ENCODE measurements around the gene DOCK4.

DNA sequence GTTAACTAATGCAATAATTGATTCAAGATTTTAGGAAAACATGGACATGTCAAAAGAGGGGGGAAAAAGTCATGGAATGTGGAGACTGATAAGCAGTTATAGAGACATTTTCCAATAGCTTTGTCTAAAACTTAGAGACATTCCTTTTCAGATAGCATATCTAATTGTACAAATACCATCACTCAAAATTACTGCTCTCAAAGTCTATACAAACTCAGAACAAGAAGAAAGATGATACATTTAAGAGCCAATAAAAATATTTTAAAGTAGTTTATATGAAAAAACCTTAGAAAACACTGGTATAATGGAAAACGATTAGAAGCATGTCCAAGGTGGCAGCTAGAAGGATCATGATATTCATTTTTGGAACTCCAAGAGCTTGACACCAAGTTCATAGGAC is 146.5 kb downstream of the DOCK4 start:
- TF ChIP-seq ZBTB4 (CRISPR knock-in tag; IDR thresholded peaks at IDR 0.05) (no peak), EED (IDR thresholded peaks at IDR 0.05; ENCODE audit: low read depth) (no peak), STAT3 (IDR thresholded peaks at IDR 0.05; ENCODE audit: low read depth, low read length) (no peak), MYC (IDR thresholded peaks at IDR 0.05; ENCODE audit: insufficient read depth, insufficient read length, insufficient replicate concordance, low read length, severe bottlenecking) (no peak), SP1 (IDR thresholded peaks at IDR 0.05; ENCODE audit: low read depth, low read length) (no peak), CEBPB (IDR thresholded peaks at IDR 0.05; ENCODE audit: borderline replicate concordance in 1 of 2, low read depth in 2 of 2, low read length in 2 of 2) (no peak), ZNF24 (IDR thresholded peaks at IDR 0.05) (no peak), NRF1 (conservative IDR thresholded peaks at IDR 0.05; ENCODE audit: low read depth, low read length) (no peak), RCOR1 (conservative IDR thresholded peaks at IDR 0.05; ENCODE audit: low read depth, low read length) (no peak), CHD4 (IDR thresholded peaks at IDR 0.05) (no peak), POLR2A (IDR thresholded peaks at IDR 0.05; ENCODE audit: low read depth, low read length) (no peak), POLR2AphosphoS2 (IDR thresholded peaks at IDR 0.05; ENCODE audit: low read depth, low read length) (no peak), NBN (IDR thresholded peaks at IDR 0.05) (no peak)
- TF ChIP-seq, protein P1, sequence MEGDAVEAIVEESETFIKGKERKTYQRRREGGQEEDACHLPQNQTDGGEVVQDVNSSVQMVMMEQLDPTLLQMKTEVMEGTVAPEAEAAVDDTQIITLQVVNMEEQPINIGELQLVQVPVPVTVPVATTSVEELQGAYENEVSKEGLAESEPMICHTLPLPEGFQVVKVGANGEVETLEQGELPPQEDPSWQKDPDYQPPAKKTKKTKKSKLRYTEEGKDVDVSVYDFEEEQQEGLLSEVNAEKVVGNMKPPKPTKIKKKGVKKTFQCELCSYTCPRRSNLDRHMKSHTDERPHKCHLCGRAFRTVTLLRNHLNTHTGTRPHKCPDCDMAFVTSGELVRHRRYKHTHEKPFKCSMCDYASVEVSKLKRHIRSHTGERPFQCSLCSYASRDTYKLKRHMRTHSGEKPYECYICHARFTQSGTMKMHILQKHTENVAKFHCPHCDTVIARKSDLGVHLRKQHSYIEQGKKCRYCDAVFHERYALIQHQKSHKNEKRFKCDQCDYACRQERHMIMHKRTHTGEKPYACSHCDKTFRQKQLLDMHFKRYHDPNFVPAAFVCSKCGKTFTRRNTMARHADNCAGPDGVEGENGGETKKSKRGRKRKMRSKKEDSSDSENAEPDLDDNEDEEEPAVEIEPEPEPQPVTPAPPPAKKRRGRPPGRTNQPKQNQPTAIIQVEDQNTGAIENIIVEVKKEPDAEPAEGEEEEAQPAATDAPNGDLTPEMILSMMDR (IDR thresholded peaks at IDR 0.05 in 2 of 3, conservative IDR thresholded peaks at IDR 0.05 in 1 of 3; ENCODE audit: control insufficient read depth in 2 of 3, extremely low read depth in 1 of 3, insufficient read depth in 1 of 3, low read depth in 3 of 3, low read length in 3 of 3) = no peak
